ENCODE data around the gene FSHB. TPM values are rescaled to one million over a fixed set of nuclear protein-coding genes. Genes with fewer than 3 reads are reported as not detected.

The FSHB gene
- total and polyA plus RNA-seq, 9 of the 15 experiments (the other 6 are each of a cell fraction or from before 2014, with no cell fraction given) = not detected

DNA sequence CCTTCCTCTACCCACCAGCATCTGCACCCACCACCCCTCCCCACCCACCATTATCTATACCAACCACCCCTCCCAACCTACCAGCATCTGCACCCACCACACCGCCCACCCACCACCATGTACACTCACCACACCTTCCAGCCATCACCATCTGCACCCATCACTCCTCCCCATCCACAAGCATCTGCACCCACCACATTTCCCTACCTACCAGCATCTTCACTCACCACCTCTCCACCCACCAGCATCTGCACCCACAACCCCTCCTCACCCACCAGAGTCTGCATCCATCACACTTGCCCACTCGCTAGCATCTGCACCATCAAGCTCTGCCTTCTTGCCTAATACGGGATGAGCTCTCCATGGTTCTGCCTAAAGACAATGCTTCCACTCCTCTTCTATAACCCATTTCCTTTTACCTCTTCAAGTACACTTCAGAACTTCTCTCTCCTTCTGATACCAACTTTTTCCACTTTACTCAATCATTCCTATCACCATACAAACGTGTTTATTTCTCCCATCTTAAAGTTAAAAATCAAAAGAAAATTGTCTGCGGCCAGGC, 2.4 kb upstream of the FSHB start (continued):
- no peak for TF ChIP-seq HMGXB4 (CRISPR knock-in tag; IDR thresholded peaks at IDR 0.05)
- TF ChIP-seq MIER1 (IDR thresholded peaks at IDR 0.05; ENCODE audit: low read depth) = no peak
- TF ChIP-seq ZBTB40 (IDR thresholded peaks at IDR 0.05) = no peak
- no peak for TF ChIP-seq ZBTB40 (CRISPR knock-in tag; IDR thresholded peaks at IDR 0.05)
- TF ChIP-seq ZNF431 (CRISPR knock-in tag; IDR thresholded peaks at IDR 0.05) = no peak
- TF ChIP-seq, protein P1, sequence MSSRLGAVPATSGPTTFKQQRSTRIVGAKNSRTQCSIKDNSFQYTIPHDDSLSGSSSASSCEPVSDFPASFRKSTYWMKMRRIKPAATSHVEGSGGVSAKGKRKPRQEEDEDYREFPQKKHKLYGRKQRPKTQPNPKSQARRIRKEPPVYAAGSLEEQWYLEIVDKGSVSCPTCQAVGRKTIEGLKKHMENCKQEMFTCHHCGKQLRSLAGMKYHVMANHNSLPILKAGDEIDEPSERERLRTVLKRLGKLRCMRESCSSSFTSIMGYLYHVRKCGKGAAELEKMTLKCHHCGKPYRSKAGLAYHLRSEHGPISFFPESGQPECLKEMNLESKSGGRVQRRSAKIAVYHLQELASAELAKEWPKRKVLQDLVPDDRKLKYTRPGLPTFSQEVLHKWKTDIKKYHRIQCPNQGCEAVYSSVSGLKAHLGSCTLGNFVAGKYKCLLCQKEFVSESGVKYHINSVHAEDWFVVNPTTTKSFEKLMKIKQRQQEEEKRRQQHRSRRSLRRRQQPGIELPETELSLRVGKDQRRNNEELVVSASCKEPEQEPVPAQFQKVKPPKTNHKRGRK (tag; IDR thresholded peaks at IDR 0.05) = no peak
- no peak for TF ChIP-seq RBBP5 (IDR thresholded peaks at IDR 0.05; ENCODE audit: borderline replicate concordance, insufficient read depth, low read length, poor library complexity, severe bottlenecking)
